Natural killer cell treated with Interleukin-12 subunit alpha and Interleukin-12 subunit beta and Interleukin-15 and Interleukin-18, amount 100 ng/mL, for 72 hours (primary cell): Measurements from ENCODE around the gene MAN2B1. TPM values are rescaled to one million over a fixed set of nuclear protein-coding genes. Genes with fewer than 3 reads are reported as not detected.

ENCODE experiments used
- ATAC-seq, 2 donors: fragments of 150-1000 bp; cut with Tn5 transposase in 1 of 2; sonication (Bioruptor Pico), chemical (Tn5 transposase) in 1 of 2; 2 replicates each; pipeline ENCODE4 v1.10.0; 2021
- DNase-seq: peaks from one replicate; pipeline ENCODE4 v3.0.0; 2022; ENCODE audit warnings: low spot score
- H3K27ac Mint-ChIP-seq, 2 donors: 1 replicate in 1 of 2; 2 replicates in 1 of 2; pipeline ENCODE4 v1.8.0; 2022; ENCODE audit warnings: mixed read lengths in 2 of 2, mild to moderate bottlenecking in 1 of 2, moderate library complexity in 1 of 2
- H3K27me3 Mint-ChIP-seq, 2 donors: 1 replicate in 1 of 2; 2 replicates in 1 of 2; pipeline ENCODE4 v1.8.0; 2022; ENCODE audit warnings: mixed read lengths in 2 of 2
- H3K36me3 Mint-ChIP-seq: one replicate; pipeline ENCODE4 v1.8.0; 2022; ENCODE audit warnings: mixed read lengths
- H3K4me1 Mint-ChIP-seq, 2 donors: 1 replicate in 1 of 2; 2 replicates in 1 of 2; pipeline ENCODE4 v1.8.0; 2022; ENCODE audit warnings: low read depth in 2 of 2, mixed read lengths in 2 of 2, mild to moderate bottlenecking in 1 of 2
- H3K4me3 Mint-ChIP-seq: one replicate; pipeline ENCODE4 v1.8.0; 2022; ENCODE audit warnings: mixed read lengths
- H3K9me3 Mint-ChIP-seq: 2 replicates; pipeline ENCODE4 v1.8.0; 2022; ENCODE audit warnings: mixed read lengths
- total RNA-seq, 2 donors: library from RNA; stranded (reverse); gene quantifications; one replicate each; pipeline ENCODE4 v1.2.3, GENCODE V29; 2022

The MAN2B1 gene
- total RNA-seq, 2 donors from 2014 or later: 135 to 199 TPM

GRCh38 chr19:12606796-12607195, 59.7 kb downstream of the MAN2B1 start:
- H3K36me3 Mint-ChIP-seq: no peaks in the 10 kb centered on the region
- H3K27me3 Mint-ChIP-seq: no peaks in the 10 kb centered on the region
- peaks cover 4 to 16% of the 10 kb centered on the region in 2 donors for H3K4me1 Mint-ChIP-seq
- DNase-seq (no peak), ATAC-seq (no peak)
- no peak overlapping the region for H3K27ac Mint-ChIP-seq
- H3K9me3 Mint-ChIP-seq: no peaks in the 10 kb centered on the region
- no peak overlapping the region for H3K4me3 Mint-ChIP-seq

- DNase-seq (no peak), ATAC-seq (peak; percentile 64 to 72)
- no peaks in the 10 kb centered on the region for H3K36me3 Mint-ChIP-seq
- peaks cover 0 to 3% of the 10 kb centered on the region in 2 donors for H3K4me1 Mint-ChIP-seq
- no peaks in the 10 kb centered on the region for H3K27me3 Mint-ChIP-seq
- H3K4me3 Mint-ChIP-seq: no peak overlapping the region
- peak overlapping the region in 1 of 2 donors; percentile 17 for H3K27ac Mint-ChIP-seq
- H3K9me3 Mint-ChIP-seq: no peaks in the 10 kb centered on the region
Measured at GRCh38 chr19:12603714-12604113, 62.8 kb downstream of the MAN2B1 start.

GRCh38 chr19:12597594-12597993, 68.9 kb downstream of the MAN2B1 start:
- H3K27ac Mint-ChIP-seq: no peak overlapping the region
- peaks cover 0 to 3% of the 10 kb centered on the region in 2 donors for H3K4me1 Mint-ChIP-seq
- H3K27me3 Mint-ChIP-seq: no peaks in the 10 kb centered on the region
- ATAC-seq (no peak), DNase-seq (no peak)
- no peak overlapping the region for H3K4me3 Mint-ChIP-seq
- H3K9me3 Mint-ChIP-seq: no peaks in the 10 kb centered on the region
- H3K36me3 Mint-ChIP-seq: no peaks in the 10 kb centered on the region

- DNase-seq (no peak), ATAC-seq (no peak)
- peaks cover 0 to 3% of the 10 kb centered on the region in 2 donors for H3K4me1 Mint-ChIP-seq
- H3K27me3 Mint-ChIP-seq: no peaks in the 10 kb centered on the region
- H3K4me3 Mint-ChIP-seq: no peak overlapping the region
- no peaks in the 10 kb centered on the region for H3K36me3 Mint-ChIP-seq
- H3K9me3 Mint-ChIP-seq: no peaks in the 10 kb centered on the region
- no peak overlapping the region for H3K27ac Mint-ChIP-seq
Measured at GRCh38 chr19:12596927-12597548, 69.5 kb downstream of the MAN2B1 start.

Other genes starting within 250 kb of the MAN2B1 start
- 1 to 10 TPM; 2.2 to 2.5 TPM for gene ZNF443, start 225.7 kb downstream of the MAN2B1 start, total RNA-seq
- 1 to 10 TPM; 1.3 to 1.6 TPM for gene ZNF709, start 181.9 kb downstream of the MAN2B1 start, total RNA-seq
- gene ZNF564, start 115.3 kb downstream of the MAN2B1 start, total RNA-seq: 10 to 100 TPM; 12.5 to 13.2 TPM
- gene ZNF490, start 55.9 kb downstream of the MAN2B1 start, total RNA-seq: 10 to 100 TPM; 12.5 to 15.6 TPM
- gene ZNF791, start 55.8 kb downstream of the MAN2B1 start, total RNA-seq: 10 to 100 TPM; 28.7 to 29.1 TPM
- gene WDR83, start 65 bp upstream of the MAN2B1 start, total RNA-seq: 10 to 100 TPM; 18.6 to 25.1 TPM
- 100 to 1,000 TPM; 127 to 148 TPM for gene DHPS, start 15.1 kb upstream of the MAN2B1 start, total RNA-seq
- gene GNG14, start 21.3 kb upstream of the MAN2B1 start, total RNA-seq: not detected
- 10 to 100 TPM in 1 of 2 donors, 1 to 10 TPM in 1; 5.6 to 15.4 TPM for gene FBXW9, start 29.9 kb upstream of the MAN2B1 start, total RNA-seq
- gene TNPO2, start 57.2 kb upstream of the MAN2B1 start, total RNA-seq: 100 to 1,000 TPM in 1 of 2 donors, 10 to 100 TPM in 1; 76.9 to 229 TPM
- gene TRIR, start 67.9 kb upstream of the MAN2B1 start, total RNA-seq: 100 to 1,000 TPM; 154 to 196 TPM
- 10 to 100 TPM; 48.9 to 70.8 TPM for gene GET3, start 70.8 kb upstream of the MAN2B1 start, total RNA-seq
- gene BEST2, start 85.0 kb upstream of the MAN2B1 start, total RNA-seq: not detected
- gene HOOK2, start 108.8 kb upstream of the MAN2B1 start, total RNA-seq: 10 to 100 TPM; 19.5 to 20.7 TPM
- 100 to 1,000 TPM; 252 to 329 TPM for gene JUNB, start 124.7 kb upstream of the MAN2B1 start, total RNA-seq
- gene PRDX2, start 135.1 kb upstream of the MAN2B1 start, total RNA-seq: 100 to 1,000 TPM; 150 to 226 TPM
- 10 to 100 TPM in 1 of 2 donors, 1 to 10 TPM in 1; 8.7 to 19.5 TPM for gene THSD8, start 135.3 kb upstream of the MAN2B1 start, total RNA-seq
- gene RNASEH2A, start 139.8 kb upstream of the MAN2B1 start, total RNA-seq: 10 to 100 TPM; 20.8 to 63.5 TPM
- not detected for gene RTBDN, start 167.8 kb upstream of the MAN2B1 start, total RNA-seq
- gene MAST1, start 171.8 kb upstream of the MAN2B1 start, total RNA-seq: under 1 TPM in 1 of 2 donors, not detected in 1; 0.31 TPM
- 10 to 100 TPM; 30.3 to 32.7 TPM for gene DNASE2, start 214.7 kb upstream of the MAN2B1 start, total RNA-seq
- under 1 TPM; 0.52 to 0.89 TPM for gene KLF1, start 220.5 kb upstream of the MAN2B1 start, total RNA-seq
- gene GCDH, start 224.4 kb upstream of the MAN2B1 start, total RNA-seq: 10 to 100 TPM; 41.5 to 77.2 TPM